HCT116 (cell line): ENCODE results near the gene GALNT17. TPM values are rescaled to one million over a fixed set of nuclear protein-coding genes. Genes with fewer than 3 reads are reported as not detected.

Experiments
- ATAC-seq: fragments of 200-7000 bp; cut with Tn5 transposase; 2 replicates; pipeline ENCODE4 v1.9.1; 2020; ENCODE audit warnings: mild to moderate bottlenecking, moderate library complexity
- BruUV-seq: library from RNA; stranded (reverse); fragments of 400-500 nt; replicated peaks from 2 replicates; lab custom pipeline; 2021; lab: Mats Ljungman, UMichigan
- CTCF ChIA-PET: fragments of 300-600 bp; sonication (Branson Sonifier 250); formaldehyde crosslinking; loops from one replicate; lab custom pipeline; 2021; ENCODE audit warnings: antibody characterized with exemption; lab: Charles Lee
- POLR2A ChIA-PET: fragments of 300-600, 350-600 bp; sonication (Branson Sonifier 250); formaldehyde crosslinking; loops from one replicate; lab custom pipeline; 2021; ENCODE audit warnings: antibody characterized with exemption; lab: Charles Lee
- RAD21 ChIA-PET, 2 experiments: fragments of 300-600 bp; sonication (Branson Sonifier 250); formaldehyde crosslinking; loops; one replicate each; lab custom pipeline; 2023; ENCODE audit warnings: low total read pairs in 2 of 2; ENCODE audit not compliant: uncharacterized antibody in 2 of 2, unreplicated experiment in 2 of 2, low non-redundant PET in 1 of 2; lab: Charles Lee
- DNase-seq: peaks from one replicate; pipeline ENCODE4 v3.0.0-alpha.2; 2010; ENCODE audit warnings: low read depth, low spot score
- H2AFZ ChIP-seq: fragments of 200-600 bp; shearing (Covaris generic), sonication (generic); 2 replicates; pipeline ENCODE4 v1.6.1; 2017; ENCODE audit warnings: low read depth, mixed run types, mixed read lengths, antibody characterized with exemption, low read length; ENCODE audit not compliant: poor library complexity, severe bottlenecking
- H3K27ac ChIP-seq: 2 replicates; pipeline ENCODE4 v1.5.1; 2012; ENCODE audit warnings: low read depth, low read length
- H3K27me3 ChIP-seq: fragments of 200-600 bp; sonication (generic); 2 replicates; pipeline ENCODE4 v1.6.1; 2016; ENCODE audit warnings: mixed run types, low read length, mixed read lengths; ENCODE audit not compliant: insufficient read depth
- H3K36me3 ChIP-seq, 2 experiments: fragments of 200-500 bp in 1 of 2; fragments of 200-600 bp in 1 of 2; sonication (Bioruptor generic) in 1 of 2; sonication (generic) in 1 of 2; 2 replicates each; pipeline versions ENCODE4 v1.5.1 to v1.6.1; 2014 to 2016; ENCODE audit warnings: low read length in 2 of 2, inconsistent platforms in 1 of 2, mixed read lengths in 1 of 2, mixed run types in 1 of 2; ENCODE audit not compliant: insufficient read depth in 2 of 2, control insufficient read depth in 1 of 2
- H3K4me1 ChIP-seq, 2 experiments: fragments of 200-600 bp in 1 of 2; sonication (generic) in 1 of 2; 2 replicates each; pipeline versions ENCODE4 v1.5.1 to v1.6.1; 2012 to 2017; ENCODE audit warnings: low read length in 2 of 2, inconsistent platforms in 1 of 2, mild to moderate bottlenecking in 1 of 2, mixed read lengths in 1 of 2, mixed run types in 1 of 2, moderate library complexity in 1 of 2; ENCODE audit not compliant: insufficient read depth in 2 of 2, control insufficient read depth in 1 of 2
- H3K4me2 ChIP-seq: fragments of 200-600 bp; sonication (generic); 2 replicates; pipeline ENCODE4 v1.6.1; 2017; ENCODE audit warnings: mixed run types, low read length, mixed read lengths
- H3K4me3 ChIP-seq, 2 experiments: fragments of 200-600 bp in 1 of 2; sonication (generic) in 1 of 2; replicated peaks in 1 of 2; 2 replicates each; pipeline ENCODE4 v1.5.1; 2011 to 2016; ENCODE audit warnings: low read length in 2 of 2, control low read depth in 1 of 2, low read depth in 1 of 2, mild to moderate bottlenecking in 1 of 2, mixed read lengths in 1 of 2, mixed run types in 1 of 2
- H3K79me2 ChIP-seq: fragments of 200-600 bp; sonication (generic); 2 replicates; pipeline ENCODE4 v1.6.1; 2017; ENCODE audit warnings: mild to moderate bottlenecking, mixed run types, low read length, moderate library complexity, mixed read lengths; ENCODE audit not compliant: insufficient read depth
- H3K9ac ChIP-seq: fragments of 200-600 bp; sonication (generic); 2 replicates; pipeline ENCODE4 v1.6.1; 2016; ENCODE audit warnings: low read length, mixed read lengths
- H3K9me2 ChIP-seq: fragments of 200-600 bp; sonication (generic), shearing (Covaris generic); 2 replicates; pipeline ENCODE4 v1.6.1; 2017; ENCODE audit warnings: mixed run types, mild to moderate bottlenecking, moderate library complexity; ENCODE audit not compliant: insufficient read depth
- H3K9me3 ChIP-seq, 2 experiments: fragments of 200-500 bp in 1 of 2; fragments of 200-600 bp in 1 of 2; sonication (Bioruptor generic) in 1 of 2; sonication (generic) in 1 of 2; 2 replicates each; pipeline ENCODE4 v1.6.1; 2014 to 2017; ENCODE audit warnings: low read length in 2 of 2, mixed read lengths in 2 of 2, inconsistent platforms in 1 of 2, low read depth in 1 of 2, mild to moderate bottlenecking in 1 of 2, mixed run types in 1 of 2, moderate library complexity in 1 of 2; ENCODE audit not compliant: control insufficient read depth in 1 of 2, insufficient read depth in 1 of 2
- H4K20me1 ChIP-seq: fragments of 200-600 bp; sonication (generic), shearing (Covaris generic); 2 replicates; pipeline ENCODE4 v1.6.1; 2017; ENCODE audit warnings: mixed run types, mild to moderate bottlenecking, moderate library complexity; ENCODE audit not compliant: insufficient read depth
- CBX3 ChIP-seq: IDR thresholded peaks from 2 replicates; pipeline ENCODE4 v1.6.1; 2012; ENCODE audit warnings: low read depth
- CEBPB ChIP-seq: IDR thresholded peaks from 2 replicates; pipeline ENCODE4 v1.6.1; 2012; ENCODE audit warnings: low read depth
- EGR1 ChIP-seq: IDR thresholded peaks from 2 replicates; pipeline ENCODE4 v1.6.1; 2012; ENCODE audit warnings: low read depth
- ELF1 ChIP-seq: IDR thresholded peaks from 2 replicates; pipeline ENCODE4 v1.6.1; 2012; ENCODE audit warnings: low read depth, borderline replicate concordance
- EZH2 ChIP-seq: fragments of 200-600 bp; sonication (generic); IDR thresholded peaks from 2 replicates; pipeline ENCODE4 v1.6.1; 2017; ENCODE audit warnings: antibody characterized with exemption, mixed run types
- EZH2phosphoT487 ChIP-seq: fragments of 200-600 bp; IDR thresholded peaks from 2 replicates; pipeline ENCODE4 v1.6.1; 2018; ENCODE audit warnings: antibody characterized with exemption, borderline replicate concordance
- FOSL1 ChIP-seq: IDR thresholded peaks from 2 replicates; pipeline ENCODE4 v1.6.1; 2012; ENCODE audit warnings: low read depth
- JUND ChIP-seq: IDR thresholded peaks from 2 replicates; pipeline ENCODE4 v1.6.1; 2012
- POLR2A ChIP-seq: IDR thresholded peaks from 2 replicates; pipeline ENCODE4 v1.7.0; 2011; ENCODE audit warnings: borderline replicate concordance; ENCODE audit not compliant: insufficient read depth, insufficient read length; ENCODE audit errors: extremely low read depth
- POLR2AphosphoS5 ChIP-seq: IDR thresholded peaks from 2 replicates; pipeline ENCODE4 v1.6.1; 2011; ENCODE audit warnings: mild to moderate bottlenecking, low read depth, low read length, moderate library complexity
- RAD21 ChIP-seq: IDR thresholded peaks from 2 replicates; pipeline ENCODE4 v1.6.1; 2012; ENCODE audit warnings: low read depth, mild to moderate bottlenecking
- SIN3A ChIP-seq: IDR thresholded peaks from 2 replicates; pipeline ENCODE4 v1.6.1; 2012; ENCODE audit warnings: low read depth
- SP1 ChIP-seq: IDR thresholded peaks from 2 replicates; pipeline ENCODE4 v1.6.1; 2012; ENCODE audit warnings: low read depth
- SRF ChIP-seq: IDR thresholded peaks from 2 replicates; pipeline ENCODE4 v1.6.1; 2012; ENCODE audit warnings: low read depth
- YY1 ChIP-seq: IDR thresholded peaks from 2 replicates; pipeline ENCODE4 v1.6.1; 2011; ENCODE audit warnings: low read length, low read depth, moderate library complexity, mild to moderate bottlenecking; ENCODE audit not compliant: insufficient replicate concordance; ENCODE audit errors: extremely low read depth
- intact Hi-C: fragments of 100-400 bp; cut with micrococcal nuclease; formaldehyde crosslinking; loops from 2 replicates; pipeline ENCODE4 v1.10.0; 2022
- total RNA-seq: library from RNA; stranded (reverse); gene quantifications from one replicate; pipeline ENCODE4 v1.2.1, GENCODE V29; 2021; ENCODE audit not compliant: unreplicated experiment
- TF ChIP-seq, protein P1 (sequence below): IDR thresholded peaks from 2 replicates; pipeline ENCODE4 v1.6.1; 2012
- TF ChIP-seq, protein P2 (sequence below), 3 experiments: fragments of 200-600 bp in 1 of 3; sonication (generic) in 1 of 3; IDR thresholded peaks in 2 of 3; conservative IDR thresholded peaks in 1 of 3; 2 replicates each; pipeline ENCODE4 v1.5.1; 2012 to 2017; ENCODE audit warnings: low read depth in 2 of 3, low read length in 2 of 3, antibody characterized with exemption in 1 of 3, borderline replicate concordance in 1 of 3, control low read depth in 1 of 3, mild to moderate bottlenecking in 1 of 3, mixed read lengths in 1 of 3, mixed run types in 1 of 3, moderate library complexity in 1 of 3; ENCODE audit not compliant: insufficient read depth in 1 of 3
- TF ChIP-seq, protein P3 (sequence below): IDR thresholded peaks from 2 replicates; pipeline ENCODE4 v1.6.1; 2012; ENCODE audit warnings: low read depth
- TF ChIP-seq, protein P4 (sequence below): IDR thresholded peaks from 2 replicates; pipeline ENCODE4 v1.6.1; 2012
- TF ChIP-seq, protein P5 (sequence below): IDR thresholded peaks from 2 replicates; pipeline ENCODE4 v1.6.1; 2011; ENCODE audit warnings: mild to moderate bottlenecking, low read length, moderate library complexity; ENCODE audit not compliant: insufficient replicate concordance; ENCODE audit errors: extremely low read depth

Gene GALNT17
- total RNA-seq, 1 experiment from 2014 or later: not detected

DNA sequence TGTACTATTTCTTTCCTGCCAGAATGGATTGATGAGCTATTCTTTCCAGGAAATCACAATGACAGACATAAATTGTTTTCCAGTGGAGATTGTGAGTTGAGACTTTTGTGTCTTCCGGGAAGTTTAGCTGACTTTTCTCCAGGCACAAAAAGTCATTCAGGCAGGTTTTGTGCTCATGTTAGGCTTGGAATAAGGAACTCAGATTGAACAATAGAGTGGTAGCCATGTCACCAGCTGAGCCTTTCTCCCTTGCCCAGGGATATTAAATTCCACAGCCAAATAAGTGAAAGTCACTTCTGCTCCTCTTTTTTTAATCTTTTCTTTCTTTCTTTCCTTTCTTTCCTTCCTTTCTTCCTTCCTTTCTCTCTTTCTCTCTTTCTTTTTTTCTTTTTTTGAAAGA lies 559.6 kb downstream of the GALNT17 start:
- CTCF ChIA-PET: no interaction called here
- POLR2A ChIA-PET: no interaction called here
- RAD21 ChIA-PET: no interaction called here

More for the DNA sequence above, 559.6 kb downstream of the GALNT17 start:
- H3K4me1 ChIP-seq: no peaks in the 10 kb centered on the region
- no peak for ATAC-seq
- H3K9ac ChIP-seq: no peak overlapping the region
- no peak overlapping the region for H2AFZ ChIP-seq
- DNase-seq: no peak
- no peak overlapping the region for H3K27ac ChIP-seq
- no peaks in the 10 kb centered on the region for H3K27me3 ChIP-seq
- no peaks in the 10 kb centered on the region for H3K9me2 ChIP-seq
- BruUV-seq: no TSS peak
- TF ChIP-seq JUND: no peak
- TF ChIP-seq EZH2phosphoT487: no peak
- TF ChIP-seq FOSL1: no peak
- no peak for TF ChIP-seq CEBPB
- TF ChIP-seq, protein P1, sequence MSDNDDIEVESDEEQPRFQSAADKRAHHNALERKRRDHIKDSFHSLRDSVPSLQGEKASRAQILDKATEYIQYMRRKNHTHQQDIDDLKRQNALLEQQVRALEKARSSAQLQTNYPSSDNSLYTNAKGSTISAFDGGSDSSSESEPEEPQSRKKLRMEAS: no peak
- TF ChIP-seq, protein P2, sequence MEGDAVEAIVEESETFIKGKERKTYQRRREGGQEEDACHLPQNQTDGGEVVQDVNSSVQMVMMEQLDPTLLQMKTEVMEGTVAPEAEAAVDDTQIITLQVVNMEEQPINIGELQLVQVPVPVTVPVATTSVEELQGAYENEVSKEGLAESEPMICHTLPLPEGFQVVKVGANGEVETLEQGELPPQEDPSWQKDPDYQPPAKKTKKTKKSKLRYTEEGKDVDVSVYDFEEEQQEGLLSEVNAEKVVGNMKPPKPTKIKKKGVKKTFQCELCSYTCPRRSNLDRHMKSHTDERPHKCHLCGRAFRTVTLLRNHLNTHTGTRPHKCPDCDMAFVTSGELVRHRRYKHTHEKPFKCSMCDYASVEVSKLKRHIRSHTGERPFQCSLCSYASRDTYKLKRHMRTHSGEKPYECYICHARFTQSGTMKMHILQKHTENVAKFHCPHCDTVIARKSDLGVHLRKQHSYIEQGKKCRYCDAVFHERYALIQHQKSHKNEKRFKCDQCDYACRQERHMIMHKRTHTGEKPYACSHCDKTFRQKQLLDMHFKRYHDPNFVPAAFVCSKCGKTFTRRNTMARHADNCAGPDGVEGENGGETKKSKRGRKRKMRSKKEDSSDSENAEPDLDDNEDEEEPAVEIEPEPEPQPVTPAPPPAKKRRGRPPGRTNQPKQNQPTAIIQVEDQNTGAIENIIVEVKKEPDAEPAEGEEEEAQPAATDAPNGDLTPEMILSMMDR (IDR thresholded peaks at IDR 0.05 in 2 of 3, conservative IDR thresholded peaks at IDR 0.05 in 1 of 3; ENCODE audit: borderline replicate concordance in 1 of 3, insufficient read depth in 1 of 3, low read depth in 2 of 3, low read length in 2 of 3): no peak
- TF ChIP-seq, protein P3, sequence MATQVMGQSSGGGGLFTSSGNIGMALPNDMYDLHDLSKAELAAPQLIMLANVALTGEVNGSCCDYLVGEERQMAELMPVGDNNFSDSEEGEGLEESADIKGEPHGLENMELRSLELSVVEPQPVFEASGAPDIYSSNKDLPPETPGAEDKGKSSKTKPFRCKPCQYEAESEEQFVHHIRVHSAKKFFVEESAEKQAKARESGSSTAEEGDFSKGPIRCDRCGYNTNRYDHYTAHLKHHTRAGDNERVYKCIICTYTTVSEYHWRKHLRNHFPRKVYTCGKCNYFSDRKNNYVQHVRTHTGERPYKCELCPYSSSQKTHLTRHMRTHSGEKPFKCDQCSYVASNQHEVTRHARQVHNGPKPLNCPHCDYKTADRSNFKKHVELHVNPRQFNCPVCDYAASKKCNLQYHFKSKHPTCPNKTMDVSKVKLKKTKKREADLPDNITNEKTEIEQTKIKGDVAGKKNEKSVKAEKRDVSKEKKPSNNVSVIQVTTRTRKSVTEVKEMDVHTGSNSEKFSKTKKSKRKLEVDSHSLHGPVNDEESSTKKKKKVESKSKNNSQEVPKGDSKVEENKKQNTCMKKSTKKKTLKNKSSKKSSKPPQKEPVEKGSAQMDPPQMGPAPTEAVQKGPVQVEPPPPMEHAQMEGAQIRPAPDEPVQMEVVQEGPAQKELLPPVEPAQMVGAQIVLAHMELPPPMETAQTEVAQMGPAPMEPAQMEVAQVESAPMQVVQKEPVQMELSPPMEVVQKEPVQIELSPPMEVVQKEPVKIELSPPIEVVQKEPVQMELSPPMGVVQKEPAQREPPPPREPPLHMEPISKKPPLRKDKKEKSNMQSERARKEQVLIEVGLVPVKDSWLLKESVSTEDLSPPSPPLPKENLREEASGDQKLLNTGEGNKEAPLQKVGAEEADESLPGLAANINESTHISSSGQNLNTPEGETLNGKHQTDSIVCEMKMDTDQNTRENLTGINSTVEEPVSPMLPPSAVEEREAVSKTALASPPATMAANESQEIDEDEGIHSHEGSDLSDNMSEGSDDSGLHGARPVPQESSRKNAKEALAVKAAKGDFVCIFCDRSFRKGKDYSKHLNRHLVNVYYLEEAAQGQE: no peak
- no peak for TF ChIP-seq SP1
- no peak for TF ChIP-seq YY1
- no peak for TF ChIP-seq ELF1
- TF ChIP-seq EGR1: no peak
- no peak for TF ChIP-seq SIN3A
- no peak for TF ChIP-seq CBX3
- TF ChIP-seq POLR2A: no peak
- TF ChIP-seq POLR2AphosphoS5: no peak
- TF ChIP-seq EZH2: no peak
- no peak for TF ChIP-seq SRF
- TF ChIP-seq, protein P4, sequence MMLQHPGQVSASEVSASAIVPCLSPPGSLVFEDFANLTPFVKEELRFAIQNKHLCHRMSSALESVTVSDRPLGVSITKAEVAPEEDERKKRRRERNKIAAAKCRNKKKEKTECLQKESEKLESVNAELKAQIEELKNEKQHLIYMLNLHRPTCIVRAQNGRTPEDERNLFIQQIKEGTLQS: no peak
- TF ChIP-seq RAD21: no peak
- TF ChIP-seq, protein P5, sequence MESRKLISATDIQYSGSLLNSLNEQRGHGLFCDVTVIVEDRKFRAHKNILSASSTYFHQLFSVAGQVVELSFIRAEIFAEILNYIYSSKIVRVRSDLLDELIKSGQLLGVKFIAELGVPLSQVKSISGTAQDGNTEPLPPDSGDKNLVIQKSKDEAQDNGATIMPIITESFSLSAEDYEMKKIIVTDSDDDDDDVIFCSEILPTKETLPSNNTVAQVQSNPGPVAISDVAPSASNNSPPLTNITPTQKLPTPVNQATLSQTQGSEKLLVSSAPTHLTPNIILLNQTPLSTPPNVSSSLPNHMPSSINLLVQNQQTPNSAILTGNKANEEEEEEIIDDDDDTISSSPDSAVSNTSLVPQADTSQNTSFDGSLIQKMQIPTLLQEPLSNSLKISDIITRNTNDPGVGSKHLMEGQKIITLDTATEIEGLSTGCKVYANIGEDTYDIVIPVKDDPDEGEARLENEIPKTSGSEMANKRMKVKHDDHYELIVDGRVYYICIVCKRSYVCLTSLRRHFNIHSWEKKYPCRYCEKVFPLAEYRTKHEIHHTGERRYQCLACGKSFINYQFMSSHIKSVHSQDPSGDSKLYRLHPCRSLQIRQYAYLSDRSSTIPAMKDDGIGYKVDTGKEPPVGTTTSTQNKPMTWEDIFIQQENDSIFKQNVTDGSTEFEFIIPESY: no peak
- H3K4me3 ChIP-seq: no peak overlapping the region
- no peak overlapping the region for H3K4me2 ChIP-seq
- H3K36me3 ChIP-seq: no peaks in the 10 kb centered on the region
- H3K79me2 ChIP-seq: no peaks in the 10 kb centered on the region
- H4K20me1 ChIP-seq: no peaks in the 10 kb centered on the region
- intact Hi-C loops: no loop called here
- H3K9me3 ChIP-seq: peaks cover 1 to 16% of the 10 kb centered on the region in 2 experiments; a peak in 2 of 4 replicates
